K562 (cell line): ENCODE results near the gene CNOT4. TPM values are rescaled to one million over a fixed set of nuclear protein-coding genes. Genes with fewer than 3 reads are reported as not detected.

Experiments used
- CBFB ChIP-seq: sonication (generic); formaldehyde crosslinking; IDR thresholded peaks from 2 replicates; pipeline ENCODE4 v1.4.0; 2020; ENCODE audit warnings: mild to moderate bottlenecking, missing genetic modification reagents
- CHD7 ChIP-seq: fragments of 200-600 bp; sonication (generic); IDR thresholded peaks from one replicate; pipeline ENCODE4 v1.6.1; 2012; ENCODE audit warnings: mild to moderate bottlenecking, low read depth, low read length, inconsistent platforms
- FIP1L1 ChIP-seq: fragments of 200-400 bp; formaldehyde crosslinking; IDR thresholded peaks from 2 replicates; pipeline ENCODE4 v1.6.1; 2018; ENCODE audit warnings: mild to moderate bottlenecking, low read depth, low read length; ENCODE audit not compliant: poor library complexity, severe bottlenecking
- GTF2A2 ChIP-seq: IDR thresholded peaks from 2 replicates; pipeline ENCODE4 v1.6.1; 2016; ENCODE audit warnings: mild to moderate bottlenecking, missing genetic modification characterization, missing compliant biosample characterization
- SNAPC5 ChIP-seq: fragments of 250-450 bp; sonication (Bioruptor Pico); IDR thresholded peaks from 2 replicates; pipeline ENCODE4 v1.8.0; 2021; ENCODE audit warnings: moderate library complexity, mild to moderate bottlenecking, inconsistent platforms
- ZBTB17 ChIP-seq: fragments of 450-650 bp; formaldehyde crosslinking; IDR thresholded peaks from 2 replicates; pipeline ENCODE4 v1.4.0; 2020; ENCODE audit warnings: mild to moderate bottlenecking
- ZNF146 ChIP-seq: IDR thresholded peaks from one replicate; pipeline ENCODE4 v1.6.1; 2018; ENCODE audit warnings: missing compliant biosample characterization; ENCODE audit not compliant: unreplicated experiment
- ZNF76 ChIP-seq: fragments of 250-450 bp; sonication (Bioruptor Pico); IDR thresholded peaks from 2 replicates; pipeline ENCODE4 v1.4.0; 2020; ENCODE audit warnings: mild to moderate bottlenecking, moderate library complexity, borderline replicate concordance
- polyA plus RNA-seq, 8 experiments: library from polyadenylated mRNA; depleted of rRNA in 4 of 8; stranded (reverse) in 5 of 8; unstranded in 3 of 8; fragments of >200 nt; fragmentation: Nextera tagmentation in 2 of 8; fragmentation: Illumina TruSeq in 1 of 8; extraction: Ambion mirVana in 2 of 8; extraction: Trizol in 1 of 8; gene quantifications; 2 replicates each; pipeline versions ENCODE4 v1.2.1 to v1.2.3, GENCODE V29; 2011 to 2014; ENCODE audit warnings: inconsistent platforms in 1 of 8, missing spikeins in 1 of 8
- total RNA-seq, 7 experiments: library from RNA; depleted of rRNA in 6 of 7; stranded (reverse); fragments of >200 nt in 6 of 7; fragmentation: Illumina TruSeq in 2 of 7; extraction: Trizol in 2 of 7; gene quantifications; 2 replicates each; pipeline versions ENCODE4 v1.2.1 to v1.2.3, GENCODE V29; 2011 to 2021; ENCODE audit warnings: low replicate concordance in 1 of 7

CNOT4 gene
- total and polyA plus RNA-seq, 9 of the 15 experiments (the other 6 are each of a cell fraction or from before 2014, with no cell fraction given), result 8.6 to 24.1 (median 15.4) TPM

GRCh38 chr7:135550196-135550595 is 40.3 kb upstream of the CNOT4 start (continued):
- TF ChIP-seq CHD7, result no peak
- no peak for TF ChIP-seq ZNF146 (CRISPR knock-in tag)
- TF ChIP-seq GTF2A2 (tag), result no peak
- TF ChIP-seq FIP1L1, result no peak
- no peak for TF ChIP-seq CBFB (CRISPR knock-in tag)
- no peak for TF ChIP-seq SNAPC5 (CRISPR knock-in tag)
- no peak for TF ChIP-seq ZNF76
- no peak for TF ChIP-seq ZBTB17 (CRISPR knock-in tag)
